GM19023 (cell line): ENCODE results near the gene CD274.
"Not testable (repeated sequence)": the region's sequence is repeated elsewhere in the genome, so short reads cannot be mapped to it uniquely, and the experiment has no call there.

Experiments used
- ATAC-seq: cut with Tn5 transposase; IDR thresholded peaks from one replicate; pipeline ENCODE4 v1.9.1; 2021; ENCODE audit warnings: mild to moderate bottlenecking, moderate library complexity; ENCODE audit not compliant: unreplicated experiment

Gene CD274

DNA sequence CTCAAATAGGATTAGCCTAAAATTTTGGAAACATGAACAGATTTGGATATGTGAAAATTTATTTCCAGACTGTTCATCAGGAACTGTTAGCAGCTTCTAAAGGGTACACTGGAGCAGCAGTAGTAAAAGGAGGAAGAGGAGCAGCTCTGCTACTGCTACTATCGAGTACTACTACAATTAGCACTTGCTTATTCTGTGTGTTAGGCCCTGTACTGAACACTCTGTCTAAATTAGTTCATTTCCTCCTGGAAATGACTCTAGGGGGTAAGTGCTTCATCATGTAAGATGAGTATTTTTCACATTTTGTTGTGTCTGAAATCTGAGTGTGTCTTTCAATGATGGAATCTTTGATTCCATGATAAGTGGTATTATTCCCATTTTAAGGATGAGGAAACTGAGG lies 9.8 kb downstream of the CD274 start:
- no peak for ATAC-seq

DNA sequence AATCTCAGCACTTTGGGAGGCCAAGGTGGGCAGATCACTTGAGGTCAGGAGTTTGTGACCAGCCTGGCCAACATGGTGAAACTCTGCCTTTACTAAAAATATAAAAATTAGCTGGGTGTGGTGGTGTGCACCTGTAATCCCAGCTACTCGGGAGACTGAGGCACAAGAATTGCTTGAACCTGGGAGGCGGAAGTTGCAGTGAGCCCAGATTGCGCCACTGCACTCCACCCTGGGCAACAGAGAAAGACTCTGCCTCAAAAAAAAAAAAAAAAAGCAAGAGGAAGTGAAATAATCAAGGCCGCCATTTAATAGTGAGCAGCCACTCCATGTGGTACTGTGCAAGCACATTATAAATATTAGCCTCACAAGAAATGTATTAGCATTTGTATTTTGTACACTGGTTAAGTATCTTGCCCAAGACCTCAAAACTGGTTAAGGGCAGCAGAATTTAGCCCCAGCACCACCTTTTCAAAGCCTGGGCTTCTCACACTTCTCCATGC lies 14.5 kb downstream of the CD274 start:
- not testable (repeated sequence) for ATAC-seq

DNA sequence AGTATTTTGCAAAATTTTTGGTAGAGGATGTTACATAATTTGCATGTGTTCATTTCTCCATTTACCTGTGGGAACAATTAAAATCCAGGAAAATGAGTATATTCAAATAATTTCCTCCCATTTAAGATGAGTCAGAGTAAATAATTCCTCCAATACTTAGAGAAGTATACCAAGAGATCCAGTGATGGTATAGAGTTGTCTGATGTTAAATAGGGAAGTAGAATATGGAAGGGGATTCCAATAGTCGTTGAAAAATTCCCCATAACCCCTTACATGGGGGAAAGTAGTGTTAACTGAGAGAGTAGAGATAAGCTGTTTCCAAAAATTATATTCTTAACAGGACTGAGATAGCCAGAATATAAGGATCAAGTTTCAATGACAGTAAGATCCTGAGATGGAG lies 15.7 kb downstream of the CD274 start:
- ATAC-seq = no peak

DNA sequence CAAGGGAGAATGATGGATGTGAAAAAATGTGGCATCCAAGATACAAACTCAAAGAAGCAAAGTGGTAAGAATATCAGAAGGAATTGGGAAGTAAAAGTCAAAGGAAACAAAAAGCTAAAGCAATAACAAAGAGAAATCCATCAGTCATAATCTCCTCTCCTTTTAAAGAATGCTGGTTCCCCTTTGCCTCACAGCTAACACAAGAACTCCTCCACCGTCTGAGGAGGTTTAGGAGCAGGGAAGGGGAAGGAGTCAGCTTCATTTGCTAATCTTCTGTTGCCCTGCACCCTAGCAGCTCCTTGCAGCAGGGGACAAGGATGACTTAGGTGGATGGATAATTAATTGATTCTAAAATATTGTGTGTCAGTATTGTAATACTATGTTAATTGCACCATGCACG lies 16.4 kb downstream of the CD274 start:
- ATAC-seq = no peak

DNA sequence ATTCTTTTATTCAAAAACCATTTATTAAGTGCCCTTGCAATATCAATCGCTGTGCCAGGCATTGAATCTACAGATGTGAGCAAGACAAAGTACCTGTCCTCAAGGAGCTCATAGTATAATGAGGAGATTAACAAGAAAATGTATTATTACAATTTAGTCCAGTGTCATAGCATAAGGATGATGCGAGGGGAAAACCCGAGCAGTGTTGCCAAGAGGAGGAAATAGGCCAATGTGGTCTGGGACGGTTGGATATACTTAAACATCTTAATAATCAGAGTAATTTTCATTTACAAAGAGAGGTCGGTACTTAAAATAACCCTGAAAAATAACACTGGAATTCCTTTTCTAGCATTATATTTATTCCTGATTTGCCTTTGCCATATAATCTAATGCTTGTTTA lies 18.5 kb downstream of the CD274 start:
- ATAC-seq = no peak

DNA sequence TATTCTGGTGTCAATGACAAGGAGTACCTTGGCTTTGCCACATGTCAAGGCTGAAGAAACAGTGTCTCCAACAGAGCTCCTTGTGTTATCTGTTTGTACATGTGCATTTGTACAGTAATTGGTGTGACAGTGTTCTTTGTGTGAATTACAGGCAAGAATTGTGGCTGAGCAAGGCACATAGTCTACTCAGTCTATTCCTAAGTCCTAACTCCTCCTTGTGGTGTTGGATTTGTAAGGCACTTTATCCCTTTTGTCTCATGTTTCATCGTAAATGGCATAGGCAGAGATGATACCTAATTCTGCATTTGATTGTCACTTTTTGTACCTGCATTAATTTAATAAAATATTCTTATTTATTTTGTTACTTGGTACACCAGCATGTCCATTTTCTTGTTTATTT lies 19.8 kb downstream of the CD274 start:
- ATAC-seq = no peak

DNA sequence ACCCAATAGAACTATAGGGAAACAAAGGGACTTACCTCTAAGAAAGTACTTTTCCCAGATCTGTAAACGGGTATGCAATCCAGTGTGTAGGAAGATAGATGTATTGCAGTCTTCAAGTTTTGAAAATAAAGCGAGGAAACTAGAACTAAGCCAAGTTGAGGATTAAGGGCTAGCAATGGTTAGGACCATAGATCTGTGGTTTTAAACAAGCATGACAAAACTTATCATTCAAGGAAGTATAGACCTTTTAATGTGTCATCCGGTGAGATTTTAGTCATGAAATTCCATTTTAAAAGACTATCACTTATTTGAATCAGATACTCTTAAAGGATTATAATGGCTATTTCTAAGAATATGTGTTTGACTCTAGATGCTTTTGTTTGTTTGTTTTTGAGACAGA lies 20.5 kb downstream of the CD274 start:
- no peak for ATAC-seq

DNA sequence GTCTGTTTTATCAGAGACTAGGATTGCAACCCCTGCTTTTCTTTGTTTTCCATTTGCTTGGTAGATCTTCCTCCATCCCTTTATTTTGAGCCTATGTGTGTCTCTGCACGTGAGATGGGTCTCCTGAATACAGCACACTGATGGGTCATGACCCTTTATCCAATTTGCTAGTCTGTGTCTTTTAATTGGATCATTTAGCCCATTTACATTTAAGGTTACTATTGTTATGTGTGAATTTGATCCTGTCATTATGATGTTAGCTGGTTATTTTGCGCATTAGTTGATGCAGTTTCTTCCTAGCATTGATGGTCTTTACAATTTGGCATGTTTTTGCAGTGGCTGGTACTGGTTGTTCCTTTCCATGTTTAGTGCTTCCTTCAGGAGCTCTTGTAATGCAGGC lies 25.3 kb downstream of the CD274 start:
- ATAC-seq = not testable (repeated sequence)

DNA sequence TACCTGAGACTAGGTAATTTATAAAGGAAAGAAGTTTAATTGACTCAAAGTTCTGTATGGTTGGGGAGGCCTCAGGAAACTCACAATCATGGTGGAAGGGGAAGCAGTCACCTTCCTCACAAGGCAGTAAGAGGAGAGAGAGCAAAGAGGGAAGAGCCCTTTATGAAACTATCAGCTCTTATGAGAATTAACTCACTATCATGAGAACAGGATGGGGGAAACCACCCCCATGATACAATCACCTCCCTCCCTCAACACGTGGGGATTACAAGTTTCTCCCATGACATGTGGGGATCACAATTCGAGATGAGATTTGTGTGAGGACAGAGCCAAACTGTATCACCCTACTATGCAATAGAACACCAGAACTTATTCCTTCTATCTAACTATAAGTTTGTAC lies 27.9 kb downstream of the CD274 start:
- no peak for ATAC-seq

DNA sequence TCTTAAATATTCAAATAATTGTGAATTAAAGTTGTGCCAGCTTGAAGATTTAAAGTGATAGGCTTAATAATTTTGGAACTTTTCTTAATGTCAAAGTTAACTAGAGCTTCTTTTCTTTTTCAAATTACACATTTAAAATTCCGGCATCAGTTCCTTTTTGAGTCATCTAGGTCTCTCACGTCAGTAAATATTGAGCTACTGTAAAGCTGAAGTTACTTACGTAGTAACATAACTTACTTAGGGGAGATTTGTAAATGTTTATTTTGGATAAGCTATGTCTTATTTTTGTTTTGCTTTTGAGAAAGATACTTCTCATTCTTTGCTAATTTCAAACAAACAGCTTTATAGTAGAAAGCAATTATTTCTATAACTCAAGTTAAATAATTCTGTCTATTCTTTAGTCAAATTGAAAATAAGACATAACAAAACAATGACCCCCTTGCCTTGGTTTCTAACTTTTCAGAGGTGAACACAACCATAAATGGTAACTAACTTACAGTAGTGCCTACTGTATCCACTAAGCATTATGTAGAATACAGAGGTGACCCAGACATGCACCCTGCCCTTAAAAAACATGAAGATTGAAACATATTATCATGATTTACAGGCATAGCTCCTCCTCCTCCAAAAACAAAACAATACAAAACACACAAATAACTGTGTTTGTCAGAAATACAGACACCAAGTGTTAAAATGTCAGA lies 29.8 kb downstream of the CD274 start:
- no peak for ATAC-seq

DNA sequence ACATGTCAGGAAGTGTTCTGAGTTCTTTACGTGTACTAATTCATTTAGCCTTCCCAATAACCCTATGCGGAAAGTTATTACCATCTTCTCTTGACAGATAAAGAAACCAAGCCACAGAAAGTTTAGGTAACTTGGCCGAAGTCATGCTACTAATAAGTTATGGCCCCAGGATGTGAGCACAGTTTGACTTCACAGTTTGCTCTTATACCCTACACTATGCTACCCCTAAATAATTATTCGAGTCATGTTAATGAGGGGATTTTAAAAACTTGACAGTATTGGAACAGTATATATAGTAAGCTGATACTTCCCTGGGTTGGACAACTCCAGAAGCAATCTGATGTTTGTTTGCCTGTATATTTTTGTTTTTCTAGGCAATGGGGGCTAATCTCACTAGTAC lies 30.6 kb downstream of the CD274 start:
- ATAC-seq = no peak

DNA sequence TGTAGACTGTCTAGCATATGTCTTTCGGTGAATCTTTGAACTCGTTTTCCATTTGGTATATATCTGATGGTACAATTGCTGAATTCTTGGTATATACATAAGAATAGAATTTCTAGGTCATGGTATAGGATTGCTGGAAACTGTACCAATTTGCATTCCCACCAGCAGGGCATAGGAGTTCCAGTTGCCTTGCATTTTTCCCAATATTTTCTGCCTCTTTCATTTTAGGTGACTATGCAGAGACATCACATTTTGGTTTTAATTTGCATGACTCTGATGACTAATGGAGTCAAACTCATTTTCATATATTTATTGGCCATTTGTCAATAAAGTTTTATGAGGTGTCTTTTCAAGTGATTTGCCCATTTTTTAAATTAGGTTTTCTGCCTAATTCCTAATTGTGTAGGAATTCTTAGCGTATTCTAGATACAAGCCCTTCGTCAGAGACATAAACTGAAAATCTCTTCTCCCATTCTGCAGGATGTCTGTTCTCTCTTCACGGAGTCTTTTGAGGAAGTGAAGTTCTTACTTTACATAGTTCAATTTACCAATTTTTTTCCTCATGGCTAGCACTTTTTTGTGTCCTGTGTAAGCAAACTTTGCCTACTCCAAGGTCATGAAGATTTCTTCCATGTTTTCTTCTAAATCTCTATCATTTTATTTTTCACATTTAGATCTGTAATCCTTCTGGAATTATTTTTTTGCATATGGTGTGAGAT lies 31.1 kb downstream of the CD274 start:
- ATAC-seq = no peak

DNA sequence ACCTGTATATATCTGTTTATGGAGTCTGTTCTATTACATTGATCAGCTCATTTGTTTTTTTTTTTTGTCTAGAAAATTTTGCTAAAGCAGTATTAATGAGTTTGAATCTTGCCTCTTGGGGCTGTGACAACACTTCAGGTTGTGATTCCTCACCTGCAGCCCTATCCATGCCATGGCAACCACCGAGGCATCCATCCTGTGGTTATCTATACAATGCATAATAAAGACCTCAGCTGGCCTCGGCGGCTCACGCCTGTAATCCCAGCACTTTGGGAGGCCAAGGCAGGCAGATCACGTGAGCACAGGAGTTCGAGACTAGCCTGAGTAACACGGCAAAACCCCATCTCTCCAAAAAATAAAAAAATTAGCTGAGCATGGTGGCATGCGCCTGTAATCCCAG lies 31.9 kb downstream of the CD274 start:
- no peak for ATAC-seq

DNA sequence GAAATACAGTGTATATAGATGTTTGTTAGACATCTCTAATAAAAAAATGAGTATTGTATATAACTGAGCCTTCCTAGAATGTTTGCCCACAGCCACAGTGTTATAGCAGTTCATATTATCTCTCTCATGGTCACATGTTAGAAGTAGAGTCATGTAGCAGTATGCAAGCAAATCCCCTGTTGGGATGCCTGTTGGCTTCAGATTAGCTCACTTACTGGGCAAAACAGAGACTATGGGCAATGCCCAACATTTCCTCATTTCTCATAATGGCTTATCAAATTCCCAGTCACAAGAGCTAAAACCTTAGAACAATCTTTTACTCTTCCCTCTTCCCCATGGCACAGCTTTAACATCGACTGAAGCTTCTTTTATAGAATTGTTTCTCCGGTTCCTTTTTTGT lies 33.0 kb downstream of the CD274 start:
- no peak for ATAC-seq

DNA sequence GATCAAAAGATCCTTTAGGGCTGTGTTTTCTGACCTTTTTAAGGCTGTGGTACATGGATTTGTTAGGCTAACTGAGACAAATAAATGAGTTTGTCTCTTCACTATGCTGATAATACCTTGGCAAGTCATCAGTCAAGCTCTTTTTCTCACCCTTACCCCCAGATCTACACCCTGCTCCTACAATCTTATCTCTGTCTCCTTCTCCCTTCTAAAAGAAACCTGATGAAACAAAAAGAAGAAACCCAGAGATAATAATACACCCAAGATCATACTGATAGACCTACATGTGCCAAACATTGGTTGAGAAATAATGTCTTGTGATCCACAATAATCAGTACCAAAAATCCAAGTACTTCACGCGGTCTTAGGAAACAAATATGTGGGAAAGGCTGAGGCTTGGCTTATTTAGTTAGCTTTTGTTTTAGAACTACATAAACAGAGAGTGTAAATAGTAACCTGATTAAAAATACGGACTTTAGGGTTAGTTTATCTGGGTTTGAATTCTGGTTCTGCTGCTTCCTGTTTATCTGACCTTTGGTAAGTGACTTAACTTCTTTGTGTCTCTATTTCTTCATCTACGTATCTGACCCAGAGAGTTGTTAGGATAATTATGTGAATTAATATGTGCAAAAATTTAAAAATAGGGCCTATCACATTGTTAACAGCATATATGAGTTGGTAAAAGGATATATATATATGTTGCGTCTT lies 35.2 kb downstream of the CD274 start:
- ATAC-seq = no peak

DNA sequence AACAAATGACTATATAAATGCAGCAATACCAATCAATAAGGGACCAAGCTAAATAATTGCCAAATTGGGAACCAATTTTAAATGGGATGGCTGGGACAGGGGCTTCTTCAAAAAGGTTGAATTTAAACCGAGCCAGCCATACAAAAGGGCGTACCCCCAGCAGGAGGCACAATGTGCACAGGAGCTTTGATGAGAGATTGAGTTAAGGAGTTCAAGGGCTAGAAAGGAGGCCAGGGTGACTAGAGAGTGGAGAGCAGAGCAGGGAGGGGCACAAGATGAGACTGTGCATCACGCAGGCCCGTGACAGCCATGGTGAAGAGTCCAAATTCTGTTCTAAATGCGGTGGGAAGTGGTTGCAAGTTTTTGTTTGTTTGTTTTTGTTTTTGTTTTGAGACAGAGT lies 36.6 kb downstream of the CD274 start:
- ATAC-seq = no peak

DNA sequence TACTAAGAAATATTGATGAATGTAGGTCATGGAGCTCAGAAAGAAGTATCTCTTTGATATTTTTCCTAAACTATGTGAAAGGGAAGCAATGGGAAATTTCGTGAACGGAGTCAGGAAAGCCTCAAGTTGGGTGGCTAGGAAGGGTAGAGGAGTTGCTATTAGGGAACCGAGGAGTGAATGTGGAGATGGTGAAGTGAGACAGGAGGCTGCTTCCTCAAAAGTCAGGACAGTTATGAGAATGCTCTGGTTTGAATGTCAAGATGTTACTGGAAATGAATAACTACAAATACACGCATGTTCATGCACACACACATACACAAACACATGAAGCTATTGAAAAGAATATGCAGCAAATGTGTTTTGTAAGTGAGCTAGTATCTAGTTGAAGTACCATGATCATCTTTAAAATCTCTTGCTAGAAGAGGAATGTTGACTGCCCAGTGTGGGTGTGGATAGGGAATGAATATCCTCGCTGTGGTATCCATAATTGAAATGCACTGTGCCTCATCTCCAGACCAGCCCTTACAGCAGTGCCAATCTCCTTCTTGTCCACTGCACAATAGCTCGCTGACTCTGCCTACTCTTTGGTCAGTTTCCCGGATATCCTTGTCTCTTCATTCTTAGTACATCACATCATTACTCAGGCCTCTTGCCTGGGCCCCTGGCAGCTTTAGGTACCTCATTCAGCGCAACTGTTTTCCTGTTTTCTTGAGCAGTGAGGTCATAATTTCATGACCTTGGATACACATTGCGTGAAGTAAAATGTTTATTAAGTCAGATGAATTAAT lies 38.1 kb downstream of the CD274 start:
- no peak for ATAC-seq

DNA sequence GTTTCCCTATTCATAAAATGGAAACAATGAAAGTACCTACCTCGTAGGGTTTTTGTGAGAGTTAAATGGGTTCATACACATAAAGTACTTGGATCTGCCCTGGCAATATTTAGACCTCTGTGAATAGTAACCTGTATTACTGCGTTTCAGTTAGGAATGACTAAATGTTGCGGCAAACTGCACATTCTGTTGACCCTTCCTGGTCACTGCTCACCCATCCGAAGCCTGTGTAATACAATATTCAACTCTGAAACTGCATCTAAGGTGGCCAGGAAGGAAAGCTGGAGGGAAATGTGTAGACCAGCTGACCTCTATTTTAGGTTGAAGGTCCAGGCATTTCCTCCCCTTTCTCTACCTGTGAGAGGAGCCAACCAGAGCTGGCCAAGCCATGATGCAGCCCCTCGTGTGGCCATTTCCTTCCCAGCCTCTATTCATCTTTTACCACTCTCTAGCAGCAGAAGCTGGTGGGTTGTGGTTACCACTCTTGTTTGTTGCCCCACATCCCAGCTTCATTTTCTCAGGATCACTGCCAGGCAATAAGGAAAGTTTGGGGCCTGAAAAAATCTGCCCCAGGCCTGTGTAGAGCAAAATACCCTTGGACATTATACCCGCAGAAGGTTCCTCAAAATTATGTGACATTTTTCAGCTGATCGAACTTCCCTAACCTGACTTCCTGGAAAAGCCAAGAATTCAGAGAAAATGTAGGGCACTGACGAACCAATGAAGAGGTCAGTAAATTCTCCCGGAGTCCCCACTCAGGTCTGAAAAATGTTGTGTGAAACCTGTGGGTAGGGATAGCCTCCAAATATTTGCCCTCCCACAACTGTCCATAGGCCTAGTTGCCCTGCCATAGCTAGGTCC lies 39.5 kb downstream of the CD274 start:
- ATAC-seq = no peak

DNA sequence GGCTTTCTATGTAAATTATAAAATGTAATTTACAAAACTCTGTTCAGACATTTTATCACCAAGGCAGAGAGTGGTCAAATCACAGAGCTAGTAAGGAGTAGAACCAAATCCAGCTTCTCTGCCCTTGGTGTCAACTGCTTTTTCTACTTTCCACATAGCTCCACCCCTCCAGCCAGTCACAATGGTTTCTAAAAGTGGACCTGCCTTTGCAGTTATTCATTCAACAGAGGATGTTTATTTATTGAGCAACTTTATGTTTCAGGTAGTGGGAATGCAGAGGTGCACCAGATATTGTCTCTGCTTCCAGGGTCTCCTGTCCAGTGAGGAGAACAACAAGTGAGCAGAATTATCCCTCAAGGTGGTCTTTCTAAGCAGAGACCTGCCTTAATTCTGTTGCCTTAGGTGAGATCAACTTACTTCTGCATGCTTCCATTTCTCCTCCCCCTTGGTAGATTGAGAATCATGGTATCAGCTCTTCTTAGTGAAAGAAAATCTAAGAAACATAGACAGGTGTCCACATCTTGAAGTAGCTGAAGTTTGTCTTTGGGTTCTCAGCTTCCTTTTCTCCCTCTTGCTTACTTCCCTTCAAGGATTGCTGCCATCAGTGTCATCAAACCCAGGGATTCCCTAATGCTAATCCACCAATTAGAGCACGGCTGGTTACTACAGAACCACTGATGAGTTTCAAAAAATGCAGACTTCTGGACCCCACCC lies 42.8 kb downstream of the CD274 start:
- no peak for ATAC-seq
